Smooth muscle cell (in vitro differentiated cells): Measurements from ENCODE around the gene AK8. TPM values are rescaled to one million over a fixed set of nuclear protein-coding genes. Genes with fewer than 3 reads are reported as not detected.

ENCODE experiments used
- DNase-seq: peaks from one replicate; lab custom pipeline; 2025; ENCODE audit not compliant: unreplicated experiment; lab: John Stamatoyannopoulos, UW
- H2AFZ ChIP-seq: fragments of 200-600 bp; sonication (generic); 2 replicates; pipeline ENCODE4 v1.6.0; 2016; ENCODE audit warnings: antibody characterized with exemption, low read depth, mild to moderate bottlenecking
- H3F3A ChIP-seq: fragments of 200-600 bp; sonication (generic); 2 replicates; pipeline ENCODE4 v1.6.0; 2017; ENCODE audit warnings: antibody characterized with exemption, low read depth
- H3K27ac ChIP-seq: fragments of 200-600 bp; sonication (generic); 2 replicates; pipeline ENCODE4 v1.5.1; 2016; ENCODE audit warnings: low read depth, mild to moderate bottlenecking
- H3K27me3 ChIP-seq: fragments of 200-600 bp; sonication (generic); 2 replicates; pipeline ENCODE4 v1.6.1; 2016; ENCODE audit warnings: low read depth, mild to moderate bottlenecking
- H3K36me3 ChIP-seq: fragments of 200-600 bp; sonication (generic); 2 replicates; pipeline ENCODE4 v1.5.1; 2016; ENCODE audit warnings: low read depth
- H3K4me1 ChIP-seq: fragments of 200-600 bp; sonication (generic); 2 replicates; pipeline ENCODE4 v1.5.1; 2016; ENCODE audit warnings: low read depth
- H3K4me2 ChIP-seq: fragments of 200-600 bp; sonication (generic); 2 replicates; pipeline ENCODE4 v1.6.0; 2016; ENCODE audit warnings: mild to moderate bottlenecking
- H3K4me3 ChIP-seq: fragments of 200-600 bp; sonication (generic); 2 replicates; pipeline ENCODE4 v1.5.1; 2016; ENCODE audit warnings: mild to moderate bottlenecking
- H3K79me2 ChIP-seq: fragments of 200-600 bp; sonication (generic); 2 replicates; pipeline ENCODE4 v1.6.0; 2016; ENCODE audit warnings: low read depth, mild to moderate bottlenecking
- H3K9ac ChIP-seq: fragments of 200-600 bp; sonication (generic); 2 replicates; pipeline ENCODE4 v1.6.0; 2016; ENCODE audit warnings: low read depth
- H3K9me3 ChIP-seq: fragments of 200-600 bp; sonication (generic); replicated peaks from 2 replicates; pipeline ENCODE4 v1.5.1; 2016; ENCODE audit warnings: low read depth
- H4K20me1 ChIP-seq: fragments of 200-600 bp; sonication (generic); 2 replicates; pipeline ENCODE4 v1.6.0; 2016; ENCODE audit warnings: low read depth
- WGBS: methylation state at CpG from one replicate; pipeline ENCODE4 v1.1.7; 2016; ENCODE audit warnings: low lambda C conversion rate; 5-methylcytosine and 5-hydroxymethylcytosine counted together
- polyA plus RNA-seq: library from polyadenylated mRNA; unstranded; fragments of >200 nt; fragmentation: Nextera tagmentation; extraction: Ambion mirVana; gene quantifications from 2 replicates; pipeline ENCODE4 v1.2.1, GENCODE V29; 2016
- total RNA-seq: library from RNA; depleted of rRNA; stranded (reverse); fragments of >200 nt; gene quantifications from 2 replicates; pipeline ENCODE4 v1.2.3, GENCODE V29; 2014
- TF ChIP-seq, protein P1 (sequence below): fragments of 200-600 bp; sonication (generic); IDR thresholded peaks from 2 replicates; pipeline ENCODE4 v1.5.1; 2017; ENCODE audit warnings: borderline replicate concordance, mild to moderate bottlenecking, antibody characterized with exemption; ENCODE audit not compliant: insufficient read depth, poor library complexity, severe bottlenecking

AK8 gene
- total and polyA plus RNA-seq, 2 experiments from 2014 or later: 0.67 to 1.4 TPM

DNA sequence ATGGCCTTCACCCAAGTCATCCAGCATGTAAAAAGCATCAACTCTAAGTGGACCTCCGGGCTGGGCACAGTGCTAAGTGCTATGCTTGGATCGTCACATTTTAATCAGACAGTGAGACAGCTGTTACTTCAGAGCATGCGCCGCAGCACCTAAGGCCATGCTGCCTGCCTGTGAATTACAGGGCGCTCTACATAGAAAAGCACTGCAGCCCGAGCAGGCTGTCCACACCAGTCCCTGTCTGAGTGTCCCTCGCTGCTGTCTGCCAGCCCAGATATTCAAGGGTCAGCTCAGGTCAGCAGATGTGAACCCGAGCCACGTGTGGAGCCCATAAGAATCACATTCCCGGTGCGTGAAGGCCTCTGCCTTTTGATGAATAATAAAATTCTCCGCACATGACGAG lies 37.1 kb downstream of the AK8 start:
- Histone ChIP-seq H3F3A (no peaks in the 10 kb centered on the region), H3K4me1 (no peaks in the 10 kb centered on the region), H3K9me3 (no peaks in the 10 kb centered on the region), H2AFZ (no peak overlapping the region), H3K36me3 (no peaks in the 10 kb centered on the region), H3K79me2 (no peaks in the 10 kb centered on the region), H3K4me2 (no peak overlapping the region), H3K4me3 (no peak overlapping the region), H3K27me3 (no peaks in the 10 kb centered on the region), H4K20me1 (no peaks in the 10 kb centered on the region), H3K9ac (no peak overlapping the region), H3K27ac (no peak overlapping the region)
- WGBS: 90% methylated on average over 13 of the region's 13 CpGs
- TF ChIP-seq, protein P1, sequence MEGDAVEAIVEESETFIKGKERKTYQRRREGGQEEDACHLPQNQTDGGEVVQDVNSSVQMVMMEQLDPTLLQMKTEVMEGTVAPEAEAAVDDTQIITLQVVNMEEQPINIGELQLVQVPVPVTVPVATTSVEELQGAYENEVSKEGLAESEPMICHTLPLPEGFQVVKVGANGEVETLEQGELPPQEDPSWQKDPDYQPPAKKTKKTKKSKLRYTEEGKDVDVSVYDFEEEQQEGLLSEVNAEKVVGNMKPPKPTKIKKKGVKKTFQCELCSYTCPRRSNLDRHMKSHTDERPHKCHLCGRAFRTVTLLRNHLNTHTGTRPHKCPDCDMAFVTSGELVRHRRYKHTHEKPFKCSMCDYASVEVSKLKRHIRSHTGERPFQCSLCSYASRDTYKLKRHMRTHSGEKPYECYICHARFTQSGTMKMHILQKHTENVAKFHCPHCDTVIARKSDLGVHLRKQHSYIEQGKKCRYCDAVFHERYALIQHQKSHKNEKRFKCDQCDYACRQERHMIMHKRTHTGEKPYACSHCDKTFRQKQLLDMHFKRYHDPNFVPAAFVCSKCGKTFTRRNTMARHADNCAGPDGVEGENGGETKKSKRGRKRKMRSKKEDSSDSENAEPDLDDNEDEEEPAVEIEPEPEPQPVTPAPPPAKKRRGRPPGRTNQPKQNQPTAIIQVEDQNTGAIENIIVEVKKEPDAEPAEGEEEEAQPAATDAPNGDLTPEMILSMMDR: no peak
- no peak for DNase-seq

DNA sequence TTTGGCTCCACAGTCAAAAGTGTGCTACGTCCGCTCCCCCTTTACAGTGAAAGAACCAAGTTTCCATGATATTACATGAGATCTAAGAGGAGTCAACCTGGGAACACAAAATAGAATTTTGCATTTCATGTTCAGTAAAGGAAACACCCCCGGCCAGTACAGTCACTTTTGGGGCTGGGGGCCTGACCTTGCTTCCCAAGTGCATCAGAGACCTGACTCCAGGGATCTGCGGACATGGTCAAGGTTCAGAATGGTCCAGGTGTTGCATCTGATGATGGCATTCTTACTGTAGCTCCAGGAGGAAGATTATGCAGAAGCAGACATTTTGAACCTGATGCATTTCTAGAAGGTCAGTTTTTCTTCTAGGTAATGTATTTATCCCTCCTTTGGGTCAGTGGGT lies 39.8 kb downstream of the AK8 start:
- no peaks in the 10 kb centered on the region for H3K36me3 ChIP-seq
- H3K9me3 ChIP-seq: no peaks in the 10 kb centered on the region
- H3K9ac ChIP-seq: no peak overlapping the region
- DNase-seq: no peak
- H3K79me2 ChIP-seq: no peaks in the 10 kb centered on the region
- no peak overlapping the region for H2AFZ ChIP-seq
- TF ChIP-seq, protein P1: no peak
- H4K20me1 ChIP-seq: no peaks in the 10 kb centered on the region
- no peak overlapping the region for H3K27ac ChIP-seq
- H3K4me1 ChIP-seq: no peaks in the 10 kb centered on the region
- no peaks in the 10 kb centered on the region for H3K27me3 ChIP-seq
- H3F3A ChIP-seq: no peaks in the 10 kb centered on the region
- H3K4me3 ChIP-seq: no peak overlapping the region
- H3K4me2 ChIP-seq: no peak overlapping the region
- WGBS: 97% methylated on average over 4 of the region's 4 CpGs

DNA sequence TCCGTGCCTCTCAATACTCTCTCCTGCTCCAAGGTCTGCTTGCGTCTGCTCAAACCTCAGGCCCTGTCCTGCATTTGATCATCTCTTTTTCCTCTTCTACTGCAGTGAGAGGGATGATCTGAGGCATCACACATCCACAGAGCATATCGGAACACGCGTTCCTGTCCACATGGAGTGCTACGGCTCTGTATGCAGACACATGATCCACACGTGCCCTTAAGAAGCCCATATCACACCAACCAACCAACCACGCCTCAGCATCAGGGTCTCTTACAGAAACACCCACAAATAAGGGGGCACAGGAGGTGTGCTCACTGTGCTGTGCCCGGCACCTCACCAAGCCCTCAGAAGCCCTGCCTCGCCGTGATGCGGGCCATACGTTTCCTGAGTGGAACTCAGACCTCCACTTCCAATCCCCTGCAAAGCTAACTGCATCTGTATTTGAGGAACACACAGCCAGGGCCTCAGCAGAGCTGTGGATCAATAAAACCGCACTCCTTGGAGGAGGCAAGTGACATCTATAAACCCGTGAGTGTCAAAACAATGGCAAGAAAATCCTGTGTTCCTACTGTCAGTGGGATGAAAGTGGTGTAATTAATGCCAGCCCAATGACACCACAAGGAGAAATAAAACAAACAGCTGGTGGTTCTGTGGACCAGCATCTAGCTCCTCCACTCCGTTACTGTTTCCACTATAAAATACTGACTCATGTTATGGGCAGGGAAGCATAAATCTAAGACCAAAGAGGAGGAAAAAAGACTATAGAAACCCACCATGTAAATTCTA lies 40.4 kb downstream of the AK8 start:
- WGBS: 88% methylated on average over 16 of the region's 16 CpGs
- Histone ChIP-seq H3K27ac (no peak overlapping the region), H4K20me1 (no peaks in the 10 kb centered on the region), H3K4me3 (no peak overlapping the region), H3K4me1 (no peaks in the 10 kb centered on the region), H3K9ac (no peak overlapping the region), H3K4me2 (no peak overlapping the region), H3K9me3 (no peaks in the 10 kb centered on the region), H3F3A (no peaks in the 10 kb centered on the region), H3K27me3 (no peaks in the 10 kb centered on the region), H2AFZ (no peak overlapping the region), H3K36me3 (no peaks in the 10 kb centered on the region), H3K79me2 (no peaks in the 10 kb centered on the region)
- TF ChIP-seq, protein P1: no peak
- no peak for DNase-seq

DNA sequence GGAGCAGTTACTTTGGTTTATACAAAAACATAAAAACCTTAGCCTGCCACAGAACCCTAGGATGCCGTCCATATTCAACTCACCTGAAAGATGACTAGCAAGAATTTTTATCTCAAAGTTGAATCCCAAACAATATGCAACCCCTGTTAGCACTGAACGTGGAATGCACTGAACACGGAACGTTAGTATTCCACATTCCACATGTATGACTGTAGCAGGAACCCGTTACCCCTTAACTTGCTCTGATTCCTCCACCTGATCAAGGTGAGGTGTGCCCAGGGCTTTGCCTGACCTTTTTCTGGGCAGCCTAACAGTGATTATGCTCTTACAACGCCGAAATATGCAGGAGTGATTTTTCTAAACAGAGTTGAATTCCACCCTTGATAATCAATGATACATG lies 43.7 kb downstream of the AK8 start:
- no peaks in the 10 kb centered on the region for H3K36me3 ChIP-seq
- no peak overlapping the region for H2AFZ ChIP-seq
- 91% methylated on average over 7 of the region's 7 CpGs for WGBS
- H3K27me3 ChIP-seq: no peaks in the 10 kb centered on the region
- no peak overlapping the region for H3K27ac ChIP-seq
- H3K4me3 ChIP-seq: no peak overlapping the region
- no peak overlapping the region for H3K4me2 ChIP-seq
- H3F3A ChIP-seq: no peaks in the 10 kb centered on the region
- DNase-seq: no peak
- no peak overlapping the region for H3K9ac ChIP-seq
- H3K9me3 ChIP-seq: no peaks in the 10 kb centered on the region
- TF ChIP-seq, protein P1: no peak
- no peaks in the 10 kb centered on the region for H3K4me1 ChIP-seq
- no peaks in the 10 kb centered on the region for H4K20me1 ChIP-seq
- H3K79me2 ChIP-seq: no peaks in the 10 kb centered on the region
